HuH-7.5 (cell line): ENCODE results near the gene ROR1.

Experiments used
- DNase-seq: peaks from one replicate; pipeline ENCODE4 v3.0.0; 2011; ENCODE audit warnings: low spot score

The ROR1 gene

DNA sequence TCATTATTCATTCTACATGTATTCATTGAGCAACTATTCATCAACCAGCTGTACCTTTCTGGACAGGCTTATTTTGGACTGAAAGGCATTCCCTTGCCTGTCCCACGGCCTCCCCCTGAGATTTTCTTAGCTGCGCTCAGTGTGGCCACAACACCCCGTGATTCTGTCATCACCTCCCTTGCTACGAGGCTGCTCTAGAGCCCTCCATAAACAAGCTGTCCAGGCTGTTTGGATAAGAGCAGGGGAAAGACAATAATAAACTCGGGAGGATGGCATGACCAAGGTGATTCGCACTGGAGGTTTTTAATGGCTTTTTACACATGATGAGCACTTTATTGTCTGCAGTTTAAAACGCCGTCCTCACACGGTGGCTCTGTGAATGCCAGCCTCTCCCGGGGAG, 139.7 kb downstream of the ROR1 start:
- DNase-seq: no peak

DNA sequence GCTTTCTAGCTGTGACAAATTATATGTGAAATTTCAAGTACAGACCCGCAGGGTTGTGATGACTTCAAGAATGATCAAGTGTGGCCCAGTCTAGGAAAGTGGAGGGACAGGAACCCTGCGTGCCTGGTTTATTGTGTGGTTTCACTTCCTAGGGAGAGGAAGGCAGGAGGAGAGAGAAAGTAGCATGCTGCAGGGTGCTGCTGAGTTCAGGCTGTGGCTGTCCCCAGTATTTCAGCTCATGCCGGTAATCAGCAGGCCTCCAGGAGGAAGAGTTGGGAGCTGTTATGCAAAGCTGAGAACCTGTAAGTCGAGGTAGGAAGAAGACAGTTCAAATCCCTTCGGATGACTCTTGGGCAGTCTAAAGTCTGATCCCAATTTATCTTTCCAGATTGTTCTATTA, 140.4 kb downstream of the ROR1 start:
- DNase-seq: no peak

DNA sequence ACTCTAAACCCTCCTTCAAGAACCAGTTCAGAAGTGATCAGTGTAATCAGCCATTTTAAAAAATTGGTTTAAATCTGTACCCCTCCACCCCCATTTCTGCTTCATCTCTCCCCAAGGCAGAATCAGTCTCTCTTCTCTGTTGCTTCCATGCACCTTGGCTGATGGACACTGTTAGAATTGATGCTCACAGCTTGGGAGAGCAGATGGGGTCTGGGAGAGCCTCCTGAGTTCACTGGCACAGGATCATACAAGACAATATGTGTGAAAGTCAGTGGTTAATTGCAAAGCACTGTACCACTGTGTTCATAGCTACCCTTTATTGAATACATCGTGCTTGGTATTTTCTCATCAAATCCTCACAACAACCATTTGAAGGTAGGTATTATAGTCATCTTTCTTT, 140.9 kb downstream of the ROR1 start:
- no peak for DNase-seq

DNA sequence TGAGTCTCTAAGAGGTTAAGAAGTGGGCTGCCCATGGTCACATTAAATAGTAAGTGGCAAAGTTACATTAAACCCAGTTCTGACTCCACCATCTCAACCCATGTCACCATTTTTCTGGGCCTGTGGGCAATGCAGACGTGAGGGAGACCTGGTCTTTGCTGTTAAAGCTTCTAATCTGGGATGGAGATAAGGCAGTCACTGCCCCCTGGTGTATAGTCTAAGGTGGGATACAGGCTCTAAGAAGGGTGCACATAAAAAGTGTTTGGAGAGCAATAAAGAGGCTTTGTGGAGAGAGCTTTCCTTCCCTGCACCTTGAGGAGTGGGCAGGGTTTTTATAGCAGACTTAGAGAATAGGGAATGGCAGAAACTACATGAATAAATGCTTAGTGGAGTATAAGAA, 141.3 kb downstream of the ROR1 start:
- no peak for DNase-seq

DNA sequence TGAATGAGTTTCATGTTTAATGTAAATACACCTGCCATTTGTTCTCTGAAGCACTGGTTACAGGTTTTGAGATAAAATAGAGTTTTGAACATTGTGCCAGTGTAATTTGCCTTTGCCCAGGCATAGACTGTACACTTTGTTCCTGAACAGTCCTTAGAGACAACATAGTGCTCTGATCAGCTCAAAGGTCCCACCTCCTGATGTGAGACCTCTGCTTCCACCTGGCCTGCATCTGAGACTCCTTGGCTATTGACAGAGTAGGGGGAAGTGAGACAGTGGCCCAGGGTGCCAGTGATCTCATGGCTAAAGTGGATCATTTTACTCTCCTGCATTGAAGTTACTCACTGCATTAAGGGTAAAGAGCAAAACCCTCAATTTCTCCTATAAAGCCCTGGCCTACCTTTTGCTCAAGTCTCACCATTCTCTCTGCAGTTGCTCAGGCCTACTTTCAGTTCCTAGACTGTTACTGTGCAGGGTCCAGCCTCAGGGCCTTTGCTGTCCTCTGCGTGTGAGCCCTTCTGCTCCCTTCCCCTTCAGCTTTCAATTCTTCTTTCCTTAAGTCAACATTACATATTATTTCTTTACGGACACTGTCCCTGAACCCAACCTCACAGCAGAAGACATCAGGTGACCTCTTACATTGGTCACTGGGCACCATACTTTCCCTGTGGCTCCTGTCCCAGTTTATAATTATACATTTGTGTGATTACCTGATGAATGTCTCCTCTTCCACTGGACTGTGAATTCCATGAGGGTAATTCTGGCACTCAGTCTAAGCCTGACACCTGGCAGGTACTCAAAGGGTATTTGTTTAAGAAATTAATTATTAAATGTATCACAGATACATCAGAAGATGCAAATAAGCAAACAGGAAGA, 142.9 kb downstream of the ROR1 start:
- no peak for DNase-seq

DNA sequence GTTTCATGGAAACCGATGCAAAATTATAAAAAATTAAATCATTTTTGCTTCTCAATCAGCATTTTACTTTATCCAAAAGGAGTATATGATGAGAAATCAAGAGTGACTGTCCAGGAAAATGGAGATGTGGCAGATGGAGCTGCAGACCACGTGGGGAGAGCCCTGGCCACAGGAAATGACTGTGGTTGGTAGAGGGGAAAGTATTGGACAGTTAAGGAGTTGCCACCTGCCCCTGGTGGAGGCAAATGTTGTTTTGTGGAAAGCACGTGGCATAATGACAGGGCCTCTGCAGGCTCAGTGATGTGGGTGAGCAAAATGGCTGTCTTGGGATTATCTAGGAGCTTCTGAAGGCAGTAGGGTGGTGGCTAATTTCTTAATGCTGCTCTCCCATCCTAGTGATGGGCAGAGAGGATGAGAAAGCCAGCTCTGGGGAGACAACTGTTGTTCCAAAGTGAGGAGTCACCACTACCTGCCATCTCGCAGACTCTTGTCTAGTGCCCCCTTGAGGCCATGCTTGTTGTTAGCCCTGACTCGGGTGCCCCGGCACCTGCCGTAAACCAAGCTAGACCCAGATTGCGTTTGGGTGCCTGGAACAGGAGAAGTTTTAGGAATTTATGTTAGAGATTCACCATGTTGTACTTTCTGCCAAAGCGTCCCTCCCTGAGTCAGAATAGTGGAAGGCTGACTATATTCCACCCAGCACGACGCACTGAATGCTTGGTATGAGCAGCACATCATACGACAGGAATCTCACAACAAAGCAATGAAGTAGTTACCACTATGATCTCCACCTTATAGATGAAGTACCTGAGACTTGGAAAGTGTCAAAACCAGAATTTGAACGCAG, 144.0 kb downstream of the ROR1 start:
- no peak for DNase-seq

DNA sequence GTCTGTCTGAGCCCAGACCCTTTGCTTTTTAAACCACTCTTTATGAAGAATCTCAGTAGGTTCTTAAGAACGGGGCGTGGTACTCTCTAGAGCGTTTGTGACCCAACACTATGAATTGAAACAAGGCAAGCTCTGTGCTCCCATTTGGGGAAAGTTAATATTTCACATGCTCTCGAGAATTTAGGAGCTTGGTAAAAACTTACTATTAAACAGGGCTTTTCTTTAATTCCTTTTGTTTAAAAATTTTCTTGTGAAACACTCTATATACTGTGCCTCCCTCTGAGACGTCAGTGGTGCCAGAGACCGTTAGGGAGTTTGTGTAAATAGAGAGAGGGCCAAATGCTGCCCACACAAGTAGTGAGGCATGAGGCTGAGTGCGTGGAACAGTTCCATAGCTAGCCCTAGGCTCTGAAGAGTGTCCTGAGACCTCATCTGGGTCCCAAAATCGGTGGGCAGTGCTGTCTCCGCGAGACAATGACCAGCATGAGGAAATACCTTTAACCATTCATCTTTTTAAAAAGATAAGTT, 144.7 kb downstream of the ROR1 start:
- no peak for DNase-seq

DNA sequence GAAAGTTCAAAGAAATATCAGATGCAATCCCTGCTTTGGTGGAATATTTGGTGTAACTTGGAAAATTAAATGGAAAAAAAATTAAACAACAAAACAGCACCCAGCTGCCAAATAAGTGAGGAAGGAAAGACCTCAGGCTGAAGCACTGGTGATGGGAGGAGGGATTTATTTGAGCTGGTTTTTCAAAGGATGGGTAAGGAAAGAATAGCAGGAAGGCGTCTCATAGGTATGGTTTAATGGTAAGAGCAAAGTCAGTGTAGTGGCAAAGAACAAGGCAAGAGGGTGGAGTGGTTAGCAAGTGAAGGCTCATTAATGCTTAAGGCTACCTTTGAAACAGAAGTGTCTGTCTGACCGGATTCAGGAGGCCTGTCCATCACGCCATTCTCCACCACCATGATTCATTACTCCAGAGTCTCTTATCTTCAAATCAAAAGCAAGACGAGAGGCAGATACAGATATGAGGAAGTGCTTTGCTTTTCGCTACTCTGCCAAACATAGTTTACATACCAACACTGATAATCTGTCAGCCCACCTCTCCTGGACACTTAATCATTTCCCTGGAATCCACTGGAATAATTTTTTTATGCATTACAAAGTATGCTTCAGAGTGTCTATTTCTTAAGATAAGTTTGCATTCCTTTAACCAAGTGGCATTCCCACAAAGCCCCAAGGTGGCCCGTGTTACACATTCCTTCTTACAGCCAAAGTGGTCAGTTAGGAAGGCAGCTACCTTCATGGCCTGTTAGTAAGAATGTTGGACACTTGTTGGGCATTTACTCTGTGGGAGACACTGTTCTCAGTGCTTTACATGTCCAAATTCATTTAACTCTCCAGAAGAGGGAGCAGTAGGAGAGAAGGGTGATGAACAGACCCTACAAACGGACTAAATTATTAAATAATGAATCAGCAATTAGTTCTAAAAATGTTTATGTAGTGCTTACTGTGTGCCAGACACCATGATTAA, 146.6 kb downstream of the ROR1 start:
- no peak for DNase-seq

DNA sequence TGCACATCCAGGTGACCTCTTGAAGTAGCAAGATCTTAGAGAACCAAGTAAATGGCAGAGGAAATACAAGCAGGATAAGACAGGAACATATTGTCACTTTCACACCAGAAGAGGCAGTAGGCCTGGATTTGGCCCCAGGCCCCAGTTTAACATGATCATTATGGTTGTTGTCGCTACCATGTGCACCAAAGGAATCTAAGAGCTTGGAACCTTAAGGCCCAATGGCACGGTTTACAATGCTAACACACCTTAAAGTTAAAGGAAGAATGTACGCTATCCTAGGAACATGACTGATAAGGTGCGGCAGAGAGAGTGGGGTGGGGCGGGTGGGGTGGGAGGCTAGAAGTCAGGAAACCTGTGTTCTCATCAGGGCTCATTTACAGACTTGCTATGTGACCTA, 147.5 kb downstream of the ROR1 start:
- no peak for DNase-seq

DNA sequence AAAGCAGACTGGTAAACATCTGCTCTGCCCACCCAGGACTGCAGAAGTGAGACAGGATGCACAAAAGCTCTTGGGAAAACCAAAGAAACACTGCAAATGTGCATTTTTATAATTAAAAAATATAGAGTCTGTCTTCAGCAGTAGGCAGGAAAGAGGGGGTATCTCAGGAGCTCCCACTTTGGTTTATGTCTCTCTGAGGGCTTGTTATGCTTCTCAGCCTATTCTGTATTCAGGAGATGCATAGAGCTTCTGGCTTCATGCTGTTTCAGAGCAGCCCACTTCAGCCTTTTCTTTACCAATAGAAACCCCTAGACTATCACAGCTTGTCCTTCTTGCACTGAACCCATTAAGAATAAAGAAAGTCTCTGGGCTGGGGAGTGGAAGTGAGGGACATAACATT, 148.0 kb downstream of the ROR1 start:
- DNase-seq: no peak

DNA sequence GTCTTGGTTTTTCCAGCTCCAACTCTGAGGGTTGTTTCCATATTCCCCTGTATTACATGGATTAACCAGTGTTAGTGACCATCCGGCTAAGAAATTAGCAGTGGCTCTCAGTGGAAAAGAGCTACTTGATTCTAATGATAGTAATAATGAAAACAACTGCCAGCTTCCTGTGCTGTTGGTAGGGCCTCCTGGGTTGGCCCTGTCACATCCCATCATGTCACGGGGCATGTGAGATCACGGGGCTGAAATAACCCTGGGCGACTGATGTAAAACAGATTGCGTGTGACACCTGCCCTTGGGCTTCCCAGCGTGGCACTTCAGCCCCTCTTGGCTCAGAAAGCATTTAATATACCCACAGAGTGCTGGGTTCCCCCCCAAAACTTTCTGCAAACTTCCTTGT, 149.0 kb downstream of the ROR1 start:
- DNase-seq: no peak

DNA sequence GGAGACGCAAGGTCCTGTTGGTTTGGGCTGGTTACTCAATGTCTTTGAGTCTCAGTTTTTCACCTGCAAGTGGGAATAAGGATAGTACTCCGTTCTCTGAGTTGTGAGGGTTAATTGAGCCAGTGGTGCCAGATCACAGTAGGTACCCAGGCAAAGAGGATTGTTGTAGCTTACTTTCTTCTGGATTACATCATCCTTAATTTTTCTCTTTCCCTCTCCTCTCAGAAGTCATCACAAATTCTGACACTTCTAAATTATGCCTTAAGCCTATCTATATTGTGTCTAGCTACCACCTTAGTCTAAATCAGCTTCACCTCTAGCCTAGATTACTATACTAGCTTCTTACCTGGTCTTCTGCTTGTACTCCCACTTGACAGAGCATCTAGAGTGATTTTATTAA, 149.5 kb downstream of the ROR1 start:
- DNase-seq: no peak

DNA sequence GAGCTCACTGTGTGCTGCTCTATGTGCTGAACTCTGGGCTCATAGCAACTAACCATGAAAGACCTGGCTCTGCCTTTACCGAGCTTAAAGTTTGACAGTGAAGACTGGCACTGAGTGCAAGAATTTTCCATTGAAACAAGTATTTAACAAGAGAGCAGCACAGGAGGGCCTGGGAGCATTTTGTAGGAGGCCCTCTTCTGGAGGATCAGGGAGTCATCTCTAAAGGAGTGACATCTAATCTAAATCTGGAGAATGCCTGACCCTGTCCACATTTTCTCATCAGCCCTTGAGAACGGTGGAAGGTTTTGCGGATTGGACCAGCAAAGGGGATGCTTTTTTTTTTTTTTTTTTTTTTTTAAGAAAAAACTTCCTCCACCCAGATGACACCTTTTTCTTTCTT, 150.8 kb downstream of the ROR1 start:
- no peak for DNase-seq

DNA sequence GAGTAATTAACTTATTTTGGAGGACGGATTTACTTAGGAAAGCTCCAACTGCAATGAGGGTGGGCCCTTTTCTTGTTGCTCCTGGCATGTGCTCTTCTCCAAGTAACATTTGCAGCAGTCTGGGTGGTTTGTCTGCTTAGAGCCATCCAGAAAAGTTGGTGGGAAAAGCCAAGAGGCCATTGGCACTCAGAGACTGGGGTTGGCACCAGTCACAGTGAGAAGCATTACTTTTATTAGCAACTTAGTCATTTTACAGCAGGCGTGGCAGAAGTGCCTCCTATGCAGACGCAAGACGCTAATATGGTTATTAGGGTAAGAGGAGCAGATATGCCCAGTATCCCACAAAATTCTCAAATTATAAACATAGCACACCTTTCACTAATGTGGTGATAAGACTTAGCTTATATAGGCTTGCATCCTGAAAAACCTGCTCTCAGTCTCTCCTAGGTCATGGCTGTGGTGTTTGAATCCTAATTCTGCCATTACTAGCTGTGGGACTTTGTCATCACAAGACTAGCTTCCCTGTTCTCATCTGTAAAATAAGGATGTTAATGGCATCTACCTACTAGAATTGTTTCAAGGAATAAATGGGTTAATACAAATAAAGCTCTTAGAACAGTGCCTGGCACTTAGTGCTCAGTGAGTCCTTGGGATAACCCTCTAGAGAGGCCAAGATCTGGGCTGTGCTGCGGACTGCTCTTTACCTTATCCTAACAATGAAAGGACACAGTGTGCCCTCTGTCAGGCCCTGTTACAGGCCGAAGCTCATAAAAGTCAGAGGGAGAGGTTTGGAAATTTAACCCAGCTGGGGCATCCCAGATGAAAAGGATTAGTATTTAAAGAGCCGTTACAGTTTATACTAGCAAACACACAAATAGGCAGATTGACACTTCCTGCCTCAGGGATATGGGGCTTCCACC, 154.6 kb downstream of the ROR1 start:
- DNase-seq: no peak

DNA sequence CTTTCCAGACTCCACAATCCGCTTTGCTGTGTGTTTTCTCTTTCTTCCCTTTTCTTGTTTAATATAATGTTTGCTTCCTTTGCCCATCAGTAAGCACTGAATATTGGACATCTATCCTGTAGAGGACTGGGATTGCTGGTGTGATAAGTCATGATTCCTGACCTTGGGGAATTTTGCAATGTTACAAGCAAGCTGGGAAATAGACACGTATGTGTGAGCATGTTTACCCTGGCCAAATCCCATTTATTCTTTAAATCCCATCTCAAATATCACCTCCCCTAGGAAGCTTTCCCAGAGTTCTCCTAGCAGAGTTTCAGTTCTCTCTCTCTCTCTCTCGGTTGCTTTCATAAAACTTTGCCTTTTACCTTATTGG, 155.3 kb downstream of the ROR1 start:
- DNase-seq: no peak

DNA sequence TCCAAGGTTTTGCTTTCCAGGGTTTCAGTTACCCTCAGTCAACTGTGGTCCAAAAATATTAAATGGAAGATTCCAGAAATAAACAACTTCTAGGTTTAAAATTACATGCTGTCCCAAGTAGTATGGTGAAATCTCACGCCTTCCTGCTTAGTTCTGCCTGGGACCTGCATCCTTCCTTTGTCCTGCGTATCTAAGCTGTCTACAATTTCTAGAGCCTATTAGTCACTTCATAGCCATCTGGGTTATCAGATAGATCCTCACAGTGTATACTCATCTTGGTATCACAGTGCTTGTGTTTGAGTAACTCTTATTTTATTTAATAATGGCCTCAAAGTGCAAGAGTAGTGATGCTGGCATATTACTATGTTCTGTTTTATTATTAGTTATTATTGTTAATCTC, 157.7 kb downstream of the ROR1 start:
- DNase-seq: no peak

DNA sequence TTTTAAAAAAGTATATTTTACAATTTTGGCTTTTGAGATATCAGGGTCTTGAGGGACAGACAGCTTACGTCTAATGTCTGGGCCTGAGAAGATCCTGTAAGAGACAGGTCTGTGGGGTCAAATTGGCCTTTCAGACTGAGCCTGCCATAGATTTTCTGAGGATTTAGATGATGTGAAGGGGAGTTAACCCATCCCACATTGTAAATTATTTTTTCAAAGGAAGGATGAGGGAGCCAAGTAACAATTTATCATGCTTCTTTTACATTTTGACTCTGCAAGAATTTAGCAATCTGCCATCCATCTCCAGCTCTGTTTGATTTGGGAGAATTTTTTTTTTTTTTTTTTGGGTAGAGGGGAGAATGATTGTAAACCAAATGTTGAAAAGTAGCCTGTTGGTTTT, 160.9 kb downstream of the ROR1 start:
- DNase-seq: no peak

DNA sequence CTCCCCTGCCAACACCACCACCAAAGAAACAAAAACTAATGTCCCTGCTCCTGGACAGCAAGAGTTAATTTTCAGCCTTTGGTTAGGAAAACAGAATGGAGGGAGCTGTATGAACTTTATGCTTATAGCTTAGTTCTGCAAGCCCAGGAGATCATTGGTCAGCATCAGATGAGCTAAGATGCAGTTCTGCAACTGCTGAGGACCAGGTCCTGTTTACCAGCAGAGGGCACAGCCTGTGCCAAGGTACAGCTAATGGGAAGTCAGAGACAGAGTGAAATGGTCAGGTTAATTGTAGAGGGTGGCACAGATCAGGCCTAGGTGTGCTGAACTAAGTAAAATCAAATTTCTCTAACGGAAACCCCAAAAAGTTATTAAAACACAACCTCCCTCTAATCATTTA, 161.3 kb downstream of the ROR1 start:
- no peak for DNase-seq

DNA sequence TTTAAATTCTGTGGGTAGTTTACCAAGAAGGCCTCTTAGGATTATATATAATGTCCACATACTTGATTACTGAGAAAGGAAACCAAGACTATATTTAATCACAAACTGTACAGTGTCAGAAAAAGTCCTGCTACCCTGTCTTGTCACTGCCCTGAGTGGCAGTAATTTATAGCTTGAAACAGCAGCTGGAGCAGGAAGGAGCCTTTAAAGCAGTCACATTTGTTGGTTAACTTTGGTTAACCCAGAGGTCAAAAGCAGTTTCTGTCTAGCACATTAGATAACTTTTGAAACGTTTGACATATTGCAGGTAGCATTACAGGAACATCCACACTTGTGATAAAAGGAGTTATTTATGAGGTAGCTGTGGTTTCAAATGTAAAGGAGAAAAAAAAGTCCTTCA, 161.7 kb downstream of the ROR1 start:
- DNase-seq: no peak

DNA sequence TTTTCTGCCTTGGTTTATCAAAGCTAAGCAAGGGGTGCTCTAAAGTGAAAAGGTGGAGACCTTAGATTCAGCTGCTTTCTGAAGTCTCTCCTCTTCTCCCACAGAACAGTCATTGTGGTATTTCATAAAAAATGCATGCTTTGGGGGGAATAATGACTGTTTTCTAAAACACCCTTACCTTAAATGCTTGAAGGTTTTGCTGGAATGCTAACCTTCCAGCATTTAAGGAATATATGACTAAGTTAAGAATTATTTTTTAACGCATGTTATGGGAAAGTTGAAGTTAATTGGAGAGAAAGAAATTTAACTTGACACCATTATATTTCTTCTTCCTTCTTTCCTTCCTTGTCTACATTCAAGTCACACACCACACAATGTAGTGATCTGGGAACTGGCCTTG, 162.5 kb downstream of the ROR1 start:
- no peak for DNase-seq

DNA sequence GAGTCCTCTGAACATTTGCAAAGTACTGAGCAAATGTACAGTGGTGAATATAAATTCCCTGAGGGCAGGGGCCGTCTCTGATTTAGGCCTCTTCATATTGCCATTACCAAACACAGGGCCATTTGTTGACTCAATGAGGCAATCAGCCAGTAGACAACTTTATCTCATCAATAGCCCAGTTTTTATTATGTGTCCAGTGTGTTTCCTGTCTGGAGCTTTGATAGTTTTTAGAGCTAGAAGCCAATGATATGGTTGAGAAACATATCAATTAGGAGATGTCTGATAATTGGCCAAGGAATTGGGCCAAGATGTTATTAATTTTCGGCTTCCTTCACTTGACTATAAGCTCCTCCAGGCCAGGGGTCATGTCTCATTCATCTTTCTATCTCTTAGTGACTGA, 163.0 kb downstream of the ROR1 start:
- no peak for DNase-seq
